ENCODE measurements around the gene AUNIP.
A peak's percentile ranks its signal among the peaks of the same experiment; 100 is the strongest.

The AUNIP gene

DNA sequence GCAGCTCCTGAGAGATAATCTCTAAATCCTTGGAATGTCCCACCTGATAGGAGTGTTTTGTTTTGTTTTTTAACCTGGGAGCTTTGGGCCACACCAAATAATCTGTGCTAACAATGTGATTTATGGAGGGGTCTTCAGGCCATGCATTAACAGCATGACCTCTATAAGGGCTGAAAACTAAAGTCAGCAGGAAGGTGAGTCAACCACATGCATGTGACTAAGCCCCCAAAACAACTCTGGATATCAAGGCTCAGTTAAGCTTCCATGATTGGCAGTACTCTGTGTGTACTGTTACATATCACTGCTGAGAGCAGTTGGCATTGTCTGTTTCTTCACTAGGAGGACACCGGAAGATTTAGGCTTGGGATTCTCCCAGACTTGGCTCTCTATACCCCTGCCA lies 10.7 kb downstream of the AUNIP start:
- no peak overlapping the region for H3K4me3 ChIP-seq (ENCODE audit: insufficient read depth in 1 of 2, low read depth in 1 of 2, low read length in 2 of 2)
- no peak overlapping the region for H2AK5ac ChIP-seq (ENCODE audit: low read length, severe bottlenecking)
- DNase-seq = no peak
- H2BK120ac ChIP-seq (ENCODE audit: low read depth, low read length) = no peak overlapping the region
- no peak overlapping the region for H2BK5ac ChIP-seq (ENCODE audit: low read depth, low read length, poor library complexity, severe bottlenecking)
- H3K4me2 ChIP-seq (ENCODE audit: low read length, poor library complexity, severe bottlenecking) = no peak overlapping the region
- no peak overlapping the region for H3K4ac ChIP-seq (ENCODE audit: low read depth in 1 of 2, low read length in 2 of 2)
- H3K9me3 ChIP-seq (ENCODE audit: control insufficient read depth, low read length) = no peaks in the 10 kb centered on the region
- H4K8ac ChIP-seq (ENCODE audit: low read length) = peak overlapping the region; percentile 72
- no peaks in the 10 kb centered on the region for H3K36me3 ChIP-seq (ENCODE audit: control insufficient read depth in 1 of 2, insufficient read depth in 2 of 2, low read depth in 1 of 2, low read length in 2 of 2)
- no peak overlapping the region for H2AFZ ChIP-seq (ENCODE audit: low read depth, low read length)
- 75% methylated on average over 1 of the region's 1 CpG for WGBS
- H3K14ac ChIP-seq (ENCODE audit: low read length in 2 of 2) = no peak overlapping the region
- no peak overlapping the region for H4K91ac ChIP-seq (ENCODE audit: low read length)
- H3K18ac ChIP-seq (ENCODE audit: low read depth in 1 of 2, low read length in 2 of 2) = no peak overlapping the region
- no peaks in the 10 kb centered on the region for H3K4me1 ChIP-seq (ENCODE audit: control insufficient read depth, insufficient read depth, low read depth, low read length)
- H2BK12ac ChIP-seq (ENCODE audit: low read length in 2 of 2) = no peak overlapping the region
- no peak overlapping the region for H2BK15ac ChIP-seq (ENCODE audit: low read depth, poor library complexity, severe bottlenecking)
- no peak overlapping the region for H3K27ac ChIP-seq (ENCODE audit: low read length, poor library complexity, severe bottlenecking)
- no peaks in the 10 kb centered on the region for H3K27me3 ChIP-seq (ENCODE audit: control insufficient read depth in 1 of 2, insufficient read depth in 1 of 2, low read length in 2 of 2)
- H3K79me1 ChIP-seq (replicated peaks; ENCODE audit: low read length, poor library complexity, severe bottlenecking) = peaks cover 15% of the 10 kb centered on the region
- H3K9ac ChIP-seq (ENCODE audit: low read length) = no peak overlapping the region
- no peak overlapping the region for H3K23ac ChIP-seq (ENCODE audit: low read length in 2 of 2)

DNA sequence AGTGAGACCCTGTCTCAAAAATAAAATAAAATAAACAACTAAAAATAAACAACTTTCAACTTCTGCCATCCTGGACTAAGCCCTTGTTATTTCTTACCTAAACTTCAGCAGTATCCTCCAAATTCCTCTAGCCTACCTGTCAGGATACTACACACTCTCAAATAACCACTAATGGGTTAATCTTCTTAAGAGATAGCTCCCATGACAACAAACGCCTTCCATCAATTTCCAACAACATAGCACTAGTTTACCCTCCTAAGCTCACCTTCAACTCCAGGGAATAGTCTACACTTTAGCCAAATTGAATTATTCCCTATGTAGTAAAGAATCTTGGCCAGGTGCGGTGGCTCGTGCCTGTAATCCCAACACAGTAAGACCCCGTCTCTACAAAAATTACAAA lies 11.3 kb downstream of the AUNIP start:
- 81% methylated on average over 4 of the region's 4 CpGs for WGBS
- Histone ChIP-seq H2AFZ (ENCODE audit: low read depth, low read length) (no peak overlapping the region), H3K14ac (ENCODE audit: low read length in 2 of 2) (no peak overlapping the region), H3K9ac (ENCODE audit: low read length) (no peak overlapping the region), H3K36me3 (ENCODE audit: control insufficient read depth in 1 of 2, insufficient read depth in 2 of 2, low read depth in 1 of 2, low read length in 2 of 2) (no peaks in the 10 kb centered on the region), H2BK120ac (ENCODE audit: low read depth, low read length) (no peak overlapping the region), H2BK5ac (ENCODE audit: low read depth, low read length, poor library complexity, severe bottlenecking) (no peak overlapping the region), H3K4me3 (ENCODE audit: insufficient read depth in 1 of 2, low read depth in 1 of 2, low read length in 2 of 2) (no peak overlapping the region), H4K91ac (ENCODE audit: low read length) (no peak overlapping the region), H2BK15ac (ENCODE audit: low read depth, poor library complexity, severe bottlenecking) (no peak overlapping the region), H4K8ac (ENCODE audit: low read length) (no peak overlapping the region), H3K18ac (ENCODE audit: low read depth in 1 of 2, low read length in 2 of 2) (no peak overlapping the region), H3K4me2 (ENCODE audit: low read length, poor library complexity, severe bottlenecking) (no peak overlapping the region), H3K4ac (ENCODE audit: low read depth in 1 of 2, low read length in 2 of 2) (no peak overlapping the region), H2AK5ac (ENCODE audit: low read length, severe bottlenecking) (no peak overlapping the region), H2BK12ac (ENCODE audit: low read length in 2 of 2) (no peak overlapping the region), H3K79me1 (replicated peaks; ENCODE audit: low read length, poor library complexity, severe bottlenecking) (peaks cover 14% of the 10 kb centered on the region), H3K9me3 (ENCODE audit: control insufficient read depth, low read length) (no peaks in the 10 kb centered on the region), H3K27me3 (ENCODE audit: control insufficient read depth in 1 of 2, insufficient read depth in 1 of 2, low read length in 2 of 2) (no peaks in the 10 kb centered on the region), H3K23ac (ENCODE audit: low read length in 2 of 2) (no peak overlapping the region), H3K4me1 (ENCODE audit: control insufficient read depth, insufficient read depth, low read depth, low read length) (no peaks in the 10 kb centered on the region), H3K27ac (ENCODE audit: low read length, poor library complexity, severe bottlenecking) (no peak overlapping the region)
- no peak for DNase-seq

DNA sequence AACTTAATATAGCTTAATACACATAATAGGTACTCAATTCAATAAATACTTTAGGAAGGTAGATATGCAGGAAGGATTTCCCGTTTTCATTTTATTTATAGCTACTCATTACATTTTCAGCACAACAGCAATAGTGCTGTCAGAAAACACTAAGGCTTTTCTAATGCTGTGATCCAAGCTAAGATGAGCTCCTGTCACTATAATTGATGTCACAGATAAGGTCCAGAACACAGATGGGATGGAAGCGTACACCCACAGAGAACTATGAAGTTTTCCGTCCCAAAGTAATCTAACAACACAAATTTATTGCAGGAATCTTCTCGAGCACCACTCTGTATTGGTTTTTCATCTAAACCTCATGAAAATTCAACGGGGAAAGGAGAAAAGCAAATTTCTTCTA lies 13.6 kb downstream of the AUNIP start:
- Histone ChIP-seq H3K18ac (ENCODE audit: low read depth in 1 of 2, low read length in 2 of 2) (no peak overlapping the region), H2BK120ac (ENCODE audit: low read depth, low read length) (no peak overlapping the region), H2BK5ac (ENCODE audit: low read depth, low read length, poor library complexity, severe bottlenecking) (no peak overlapping the region), H3K27ac (ENCODE audit: low read length, poor library complexity, severe bottlenecking) (no peak overlapping the region), H4K91ac (ENCODE audit: low read length) (no peak overlapping the region), H2AFZ (ENCODE audit: low read depth, low read length) (no peak overlapping the region), H3K27me3 (ENCODE audit: control insufficient read depth in 1 of 2, insufficient read depth in 1 of 2, low read length in 2 of 2) (no peaks in the 10 kb centered on the region), H2BK12ac (ENCODE audit: low read length in 2 of 2) (no peak overlapping the region), H3K4me1 (ENCODE audit: control insufficient read depth, insufficient read depth, low read depth, low read length) (no peaks in the 10 kb centered on the region), H3K4me2 (ENCODE audit: low read length, poor library complexity, severe bottlenecking) (no peak overlapping the region), H3K4ac (ENCODE audit: low read depth in 1 of 2, low read length in 2 of 2) (no peak overlapping the region), H4K8ac (ENCODE audit: low read length) (no peak overlapping the region), H3K79me1 (replicated peaks; ENCODE audit: low read length, poor library complexity, severe bottlenecking) (peaks cover 12% of the 10 kb centered on the region), H3K36me3 (ENCODE audit: control insufficient read depth in 1 of 2, insufficient read depth in 2 of 2, low read depth in 1 of 2, low read length in 2 of 2) (no peaks in the 10 kb centered on the region), H3K9me3 (ENCODE audit: control insufficient read depth, low read length) (no peaks in the 10 kb centered on the region), H3K4me3 (ENCODE audit: insufficient read depth in 1 of 2, low read depth in 1 of 2, low read length in 2 of 2) (no peak overlapping the region), H2BK15ac (ENCODE audit: low read depth, poor library complexity, severe bottlenecking) (no peak overlapping the region), H2AK5ac (ENCODE audit: low read length, severe bottlenecking) (no peak overlapping the region), H3K9ac (ENCODE audit: low read length) (no peak overlapping the region), H3K23ac (ENCODE audit: low read length in 2 of 2) (no peak overlapping the region), H3K14ac (ENCODE audit: low read length in 2 of 2) (no peak overlapping the region)
- 96% methylated on average over 5 of the region's 5 CpGs for WGBS
- DNase-seq = no peak

DNA sequence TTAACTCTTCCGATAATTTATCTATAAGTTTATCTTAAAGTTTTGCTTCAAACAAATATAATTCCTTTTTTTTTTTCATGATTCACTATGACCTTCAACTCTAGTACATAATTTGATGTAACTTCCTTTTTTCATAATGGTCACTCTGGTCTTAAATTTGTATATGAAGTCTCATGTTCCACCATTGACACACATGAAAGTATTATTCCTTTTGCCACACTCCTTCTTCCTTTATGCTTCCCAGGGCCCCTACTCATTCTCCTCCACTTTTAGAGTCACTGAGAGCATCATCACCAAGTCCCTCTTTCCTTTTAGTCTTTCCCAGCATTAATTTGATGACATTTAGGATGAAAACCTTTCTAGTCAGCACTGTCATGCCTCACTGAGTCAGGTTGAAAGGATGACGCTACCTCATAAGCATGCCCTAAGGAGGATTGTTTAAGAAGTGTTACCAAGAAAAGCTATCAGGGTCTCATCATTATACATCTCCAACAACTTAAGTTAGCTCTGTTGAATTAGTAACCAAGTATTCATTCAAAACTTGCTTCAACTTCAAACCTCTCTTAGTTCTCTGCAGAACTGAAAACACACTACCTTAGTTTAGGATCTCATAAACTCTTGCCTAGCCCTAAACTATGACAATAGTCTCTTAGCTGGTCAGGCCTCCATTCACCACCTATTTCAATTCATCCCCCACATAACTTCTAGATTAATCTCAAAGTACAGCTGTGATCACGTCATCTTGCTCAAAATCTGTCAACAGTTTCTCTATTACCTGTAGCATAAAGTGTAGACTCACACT lies 14.5 kb downstream of the AUNIP start:
- Histone ChIP-seq H3K79me1 (replicated peaks; ENCODE audit: low read length, poor library complexity, severe bottlenecking) (peaks cover 12% of the 10 kb centered on the region), H2AFZ (ENCODE audit: low read depth, low read length) (no peak overlapping the region), H3K4ac (ENCODE audit: low read depth in 1 of 2, low read length in 2 of 2) (no peak overlapping the region), H3K27ac (ENCODE audit: low read length, poor library complexity, severe bottlenecking) (peak overlapping the region; percentile 44), H3K4me3 (ENCODE audit: insufficient read depth in 1 of 2, low read depth in 1 of 2, low read length in 2 of 2) (no peak overlapping the region), H4K8ac (ENCODE audit: low read length) (no peak overlapping the region), H3K23ac (ENCODE audit: low read length in 2 of 2) (no peak overlapping the region), H3K36me3 (ENCODE audit: control insufficient read depth in 1 of 2, insufficient read depth in 2 of 2, low read depth in 1 of 2, low read length in 2 of 2) (no peaks in the 10 kb centered on the region), H3K4me2 (ENCODE audit: low read length, poor library complexity, severe bottlenecking) (no peak overlapping the region), H3K9me3 (ENCODE audit: control insufficient read depth, low read length) (no peaks in the 10 kb centered on the region), H2AK5ac (ENCODE audit: low read length, severe bottlenecking) (no peak overlapping the region), H2BK12ac (ENCODE audit: low read length in 2 of 2) (no peak overlapping the region), H2BK5ac (ENCODE audit: low read depth, low read length, poor library complexity, severe bottlenecking) (no peak overlapping the region), H3K18ac (ENCODE audit: low read depth in 1 of 2, low read length in 2 of 2) (no peak overlapping the region), H3K4me1 (ENCODE audit: control insufficient read depth, insufficient read depth, low read depth, low read length) (no peaks in the 10 kb centered on the region), H3K27me3 (ENCODE audit: control insufficient read depth in 1 of 2, insufficient read depth in 1 of 2, low read length in 2 of 2) (no peaks in the 10 kb centered on the region), H2BK120ac (ENCODE audit: low read depth, low read length) (no peak overlapping the region), H2BK15ac (ENCODE audit: low read depth, poor library complexity, severe bottlenecking) (no peak overlapping the region), H3K14ac (ENCODE audit: low read length in 2 of 2) (no peak overlapping the region), H3K9ac (ENCODE audit: low read length) (no peak overlapping the region), H4K91ac (ENCODE audit: low read length) (no peak overlapping the region)
- WGBS = 96% methylated on average over 2 of the region's 3 CpGs
- DNase-seq = no peak

All from mesenchymal stem cell (in vitro differentiated cells and primary cell).